ENCODE measurements around the gene GNAI2. TPM values are rescaled to one million over a fixed set of nuclear protein-coding genes. Genes with fewer than 3 reads are reported as not detected.

The GNAI2 gene
- total RNA-seq, 1 donor from 2014 or later: 118 TPM

GRCh38 chr3:50192124-50192523, 43.9 kb upstream of the GNAI2 start:
- H3K36me3 ChIP-seq: no peaks in the 10 kb centered on the region
- H3K27me3 ChIP-seq (ENCODE audit: low read depth): peaks cover 50% of the 10 kb centered on the region
- intact Hi-C loops (cut with micrococcal nuclease): loop anchor here (10.0 kb wide), 1 partner anchor 83 kb away; the partner anchor contains the start of gene LSMEM2
- H3K4me1 ChIP-seq: peaks cover 27% of the 10 kb centered on the region
- no peak overlapping the region for H3K4me3 ChIP-seq
- no peaks in the 10 kb centered on the region for H3K9me3 ChIP-seq (replicated peaks)
- no peak for TF ChIP-seq CTCF (IDR thresholded peaks at IDR 0.05; ENCODE audit: borderline replicate concordance)
- no peak for DNase-seq
- no peak overlapping the region for H3K27ac ChIP-seq (replicated peaks)

GRCh38 chr3:50192689-50193141, 43.3 kb upstream of the GNAI2 start:
- DNase-seq: peak; percentile 60
- H3K4me3 ChIP-seq: no peak overlapping the region
- intact Hi-C loops (cut with micrococcal nuclease): loop anchor here (10.0 kb wide), 1 partner anchor 82 kb away; the partner anchor contains the start of gene LSMEM2
- H3K36me3 ChIP-seq: no peaks in the 10 kb centered on the region
- H3K4me1 ChIP-seq: peaks cover 27% of the 10 kb centered on the region
- H3K27me3 ChIP-seq (ENCODE audit: low read depth): peaks cover 51% of the 10 kb centered on the region
- TF ChIP-seq CTCF (IDR thresholded peaks at IDR 0.05; ENCODE audit: borderline replicate concordance): peak; percentile 91
- no peaks in the 10 kb centered on the region for H3K9me3 ChIP-seq (replicated peaks)
- no peak overlapping the region for H3K27ac ChIP-seq (replicated peaks)

- Histone ChIP-seq H3K4me3 (no peak overlapping the region), H3K9me3 (replicated peaks) (no peaks in the 10 kb centered on the region), H3K27me3 (ENCODE audit: low read depth) (peaks cover 57% of the 10 kb centered on the region), H3K36me3 (no peaks in the 10 kb centered on the region), H3K4me1 (peaks cover 27% of the 10 kb centered on the region), H3K27ac (replicated peaks) (no peak overlapping the region)
- intact Hi-C loops (cut with micrococcal nuclease): loop anchor here (10.0 kb wide), 1 partner anchor 82 kb away; the partner anchor contains the start of gene LSMEM2
- DNase-seq: no peak
- TF ChIP-seq CTCF (IDR thresholded peaks at IDR 0.05; ENCODE audit: borderline replicate concordance): no peak
Measured at GRCh38 chr3:50193286-50193685, 42.7 kb upstream of the GNAI2 start.

- no peak for TF ChIP-seq CTCF (IDR thresholded peaks at IDR 0.05; ENCODE audit: borderline replicate concordance)
- Histone ChIP-seq H3K27ac (replicated peaks) (no peak overlapping the region), H3K36me3 (no peaks in the 10 kb centered on the region), H3K9me3 (replicated peaks) (no peaks in the 10 kb centered on the region), H3K4me3 (peak overlapping the region; percentile 35), H3K27me3 (ENCODE audit: low read depth) (peaks cover 61% of the 10 kb centered on the region), H3K4me1 (peaks cover 27% of the 10 kb centered on the region)
- intact Hi-C loops (cut with micrococcal nuclease): loop anchor here (10.0 kb wide), 1 partner anchor 81 kb away; the partner anchor contains the start of gene LSMEM2
- no peak for DNase-seq
Measured at GRCh38 chr3:50193746-50194127, 42.3 kb upstream of the GNAI2 start.

GRCh38 chr3:50194128-50194902, 41.7 kb upstream of the GNAI2 start:
- intact Hi-C loops (cut with micrococcal nuclease): loop anchor here (10.0 kb wide), 1 partner anchor 80 kb away; the partner anchor contains the start of gene LSMEM2
- peak; percentile 65 for DNase-seq
- Histone ChIP-seq H3K4me1 (peaks cover 23% of the 10 kb centered on the region), H3K27me3 (ENCODE audit: low read depth) (peaks cover 67% of the 10 kb centered on the region), H3K9me3 (replicated peaks) (no peaks in the 10 kb centered on the region), H3K36me3 (no peaks in the 10 kb centered on the region), H3K4me3 (peak overlapping the region; percentile 35), H3K27ac (replicated peaks) (no peak overlapping the region)
- peak; percentile 83 for TF ChIP-seq CTCF (IDR thresholded peaks at IDR 0.05; ENCODE audit: borderline replicate concordance)

Data from left ventricle myocardium inferior (tissue), 1 donor.